ENCODE data around the gene SLC27A3.

DNA sequence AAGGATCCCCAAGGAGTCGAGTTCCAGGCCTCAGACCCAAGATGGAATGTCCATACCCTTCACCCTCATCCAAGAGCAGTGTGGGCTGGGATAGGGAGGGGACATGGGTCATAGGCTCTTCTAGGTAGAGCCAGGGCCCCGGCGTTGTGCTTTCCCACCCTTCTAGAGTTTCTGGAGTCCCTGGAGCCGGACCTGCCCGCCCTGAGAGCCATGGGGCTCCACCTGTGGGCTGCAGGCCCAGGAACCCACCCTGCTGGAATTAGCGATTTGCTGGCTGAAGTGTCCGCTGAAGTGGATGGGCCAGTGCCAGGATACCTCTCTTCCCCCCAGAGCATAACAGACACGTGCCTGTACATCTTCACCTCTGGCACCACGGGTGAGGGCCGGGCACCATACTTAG is 1.1 kb downstream of the SLC27A3 start:
- TF ChIP-seq, protein P1, sequence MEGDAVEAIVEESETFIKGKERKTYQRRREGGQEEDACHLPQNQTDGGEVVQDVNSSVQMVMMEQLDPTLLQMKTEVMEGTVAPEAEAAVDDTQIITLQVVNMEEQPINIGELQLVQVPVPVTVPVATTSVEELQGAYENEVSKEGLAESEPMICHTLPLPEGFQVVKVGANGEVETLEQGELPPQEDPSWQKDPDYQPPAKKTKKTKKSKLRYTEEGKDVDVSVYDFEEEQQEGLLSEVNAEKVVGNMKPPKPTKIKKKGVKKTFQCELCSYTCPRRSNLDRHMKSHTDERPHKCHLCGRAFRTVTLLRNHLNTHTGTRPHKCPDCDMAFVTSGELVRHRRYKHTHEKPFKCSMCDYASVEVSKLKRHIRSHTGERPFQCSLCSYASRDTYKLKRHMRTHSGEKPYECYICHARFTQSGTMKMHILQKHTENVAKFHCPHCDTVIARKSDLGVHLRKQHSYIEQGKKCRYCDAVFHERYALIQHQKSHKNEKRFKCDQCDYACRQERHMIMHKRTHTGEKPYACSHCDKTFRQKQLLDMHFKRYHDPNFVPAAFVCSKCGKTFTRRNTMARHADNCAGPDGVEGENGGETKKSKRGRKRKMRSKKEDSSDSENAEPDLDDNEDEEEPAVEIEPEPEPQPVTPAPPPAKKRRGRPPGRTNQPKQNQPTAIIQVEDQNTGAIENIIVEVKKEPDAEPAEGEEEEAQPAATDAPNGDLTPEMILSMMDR (conservative IDR thresholded peaks at IDR 0.05 in 1 of 2, IDR thresholded peaks at IDR 0.05 in 1 of 2; ENCODE audit: extremely low read depth in 1 of 2, insufficient read depth in 1 of 2, low read depth in 1 of 2, low read length in 2 of 2) = no peak
- no peak for TF ChIP-seq EZH2 (IDR thresholded peaks at IDR 0.05; ENCODE audit: borderline replicate concordance, low read length)
